SU-DHL-6 (cell line): ENCODE measurements around the gene PDE4D.

Experiments
- H2AFZ ChIP-seq: fragments of 200-600 bp; sonication (generic); 2 replicates; pipeline ENCODE4 v1.6.1; 2014; ENCODE audit warnings: low read depth, mild to moderate bottlenecking, moderate library complexity, mixed read lengths, antibody characterized with exemption, low read length; ENCODE audit not compliant: severe bottlenecking
- H3F3A ChIP-seq: fragments of 200-600 bp; shearing (Covaris generic); 2 replicates; pipeline ENCODE4 v1.6.0; 2016; ENCODE audit warnings: antibody characterized with exemption, mild to moderate bottlenecking; ENCODE audit not compliant: insufficient read depth
- H3K27ac ChIP-seq: fragments of 200-600 bp; sonication (generic); 2 replicates; pipeline ENCODE4 v1.5.1; 2016; ENCODE audit warnings: low read depth, mild to moderate bottlenecking, low read length, moderate library complexity, mixed read lengths
- H3K27me3 ChIP-seq: fragments of 200-600 bp; sonication (generic), shearing (Covaris generic); 2 replicates; pipeline ENCODE4 v1.6.0; 2014; ENCODE audit warnings: mild to moderate bottlenecking, low read length
- H3K36me3 ChIP-seq: fragments of 200-600 bp; sonication (generic); 2 replicates; pipeline ENCODE4 v1.6.1; 2014; ENCODE audit warnings: mild to moderate bottlenecking, low read length, mixed read lengths
- H3K4me2 ChIP-seq: fragments of 300-600, 200-600 bp; shearing (Covaris generic), sonication (generic); 2 replicates; pipeline ENCODE4 v1.6.0; 2014; ENCODE audit warnings: low read length, low read depth, mild to moderate bottlenecking; ENCODE audit not compliant: poor library complexity, severe bottlenecking
- H3K4me3 ChIP-seq: fragments of 200-600 bp; sonication (generic); 2 replicates; pipeline ENCODE4 v1.5.1; 2014; ENCODE audit warnings: antibody characterized with exemption, low read length, mild to moderate bottlenecking, mixed read lengths; ENCODE audit not compliant: insufficient read depth, poor library complexity, severe bottlenecking
- H3K79me2 ChIP-seq: fragments of 200-600 bp; sonication (generic); 2 replicates; pipeline ENCODE4 v1.6.1; 2014; ENCODE audit warnings: mild to moderate bottlenecking, low read length, moderate library complexity; ENCODE audit not compliant: insufficient read depth
- H3K9ac ChIP-seq: fragments of 200-600 bp; sonication (generic); 2 replicates; pipeline ENCODE4 v1.7.0; 2014; ENCODE audit warnings: mild to moderate bottlenecking, low read length
- H3K9me2 ChIP-seq: fragments of 200-600 bp; sonication (generic); replicated peaks from 2 replicates; pipeline ENCODE4 v1.6.1; 2014; ENCODE audit warnings: low read length; ENCODE audit not compliant: insufficient read depth
- H3K9me3 ChIP-seq: fragments of 200-600 bp; sonication (generic); 2 replicates; pipeline ENCODE4 v1.6.1; 2014; ENCODE audit warnings: low read length, mixed read lengths; ENCODE audit not compliant: insufficient read depth
- H4K20me1 ChIP-seq: fragments of 200-600 bp; sonication (generic); 2 replicates; pipeline ENCODE4 v1.6.1; 2014; ENCODE audit warnings: low read depth, mild to moderate bottlenecking, antibody characterized with exemption, low read length, moderate library complexity, mixed read lengths
- CTCF ChIP-seq: fragments of 200-600 bp; sonication (generic); IDR thresholded peaks from one replicate; pipeline ENCODE4 v1.5.1; 2017; ENCODE audit warnings: antibody characterized with exemption, mild to moderate bottlenecking, low read length, moderate library complexity; ENCODE audit not compliant: insufficient read depth, poor library complexity, severe bottlenecking
- EZH2phosphoT487 ChIP-seq: fragments of 200-600 bp; sonication (generic), shearing (Covaris generic); conservative IDR thresholded peaks from 2 replicates; pipeline ENCODE4 v1.6.1; 2018; ENCODE audit warnings: mild to moderate bottlenecking, antibody characterized with exemption, low read length, moderate library complexity, mixed read lengths

Gene PDE4D

GRCh38 chr5:59831326-59832010 is 62.1 kb downstream of the PDE4D start:
- TF ChIP-seq EZH2phosphoT487 (no peak), CTCF (no peak)
- H3K4me3 ChIP-seq = no peak overlapping the region
- H3K27ac ChIP-seq = no peak overlapping the region
- no peaks in the 10 kb centered on the region for H3K9me3 ChIP-seq
- H2AFZ ChIP-seq = no peak overlapping the region
- H3K9ac ChIP-seq = no peak overlapping the region
- no peaks in the 10 kb centered on the region for H3K9me2 ChIP-seq
- H3K27me3 ChIP-seq = no peaks in the 10 kb centered on the region
- H3K36me3 ChIP-seq = no peaks in the 10 kb centered on the region
- H3F3A ChIP-seq = no peaks in the 10 kb centered on the region
- no peaks in the 10 kb centered on the region for H4K20me1 ChIP-seq
- no peaks in the 10 kb centered on the region for H3K79me2 ChIP-seq
- no peak overlapping the region for H3K4me2 ChIP-seq

- Histone ChIP-seq H3K79me2 (no peaks in the 10 kb centered on the region), H3K27me3 (no peaks in the 10 kb centered on the region), H3K36me3 (no peaks in the 10 kb centered on the region), H3K4me2 (no peak overlapping the region), H3K9me2 (no peaks in the 10 kb centered on the region), H3K9ac (no peak overlapping the region), H4K20me1 (no peaks in the 10 kb centered on the region), H3K9me3 (no peaks in the 10 kb centered on the region), H2AFZ (no peak overlapping the region), H3K4me3 (no peak overlapping the region), H3K27ac (no peak overlapping the region), H3F3A (no peaks in the 10 kb centered on the region)
- TF ChIP-seq EZH2phosphoT487 = no peak
- TF ChIP-seq CTCF = no peak
These were observed 62.9 kb downstream of the PDE4D start for GRCh38 chr5:59830536-59831200.

- TF ChIP-seq CTCF = no peak
- no peak for TF ChIP-seq EZH2phosphoT487
- no peak overlapping the region for H3K27ac ChIP-seq
- H2AFZ ChIP-seq = no peak overlapping the region
- no peaks in the 10 kb centered on the region for H3K79me2 ChIP-seq
- no peaks in the 10 kb centered on the region for H3K9me3 ChIP-seq
- H3F3A ChIP-seq = no peaks in the 10 kb centered on the region
- no peak overlapping the region for H3K4me2 ChIP-seq
- H3K9ac ChIP-seq = no peak overlapping the region
- no peaks in the 10 kb centered on the region for H3K27me3 ChIP-seq
- no peaks in the 10 kb centered on the region for H4K20me1 ChIP-seq
- no peaks in the 10 kb centered on the region for H3K9me2 ChIP-seq
- H3K36me3 ChIP-seq = no peaks in the 10 kb centered on the region
- H3K4me3 ChIP-seq = no peak overlapping the region
These were observed 63.6 kb downstream of the PDE4D start for GRCh38 chr5:59829922-59830321.
